Measurements from ENCODE around the gene ZNF182.

GRCh38 chrX:47976254-47977151 lies 27.3 kb downstream of the ZNF182 start:
- TF ChIP-seq HCFC1 (IDR thresholded peaks at IDR 0.05; ENCODE audit: low read depth, low read length) (no peak), NFKB2 (CRISPR knock-in tag; IDR thresholded peaks at IDR 0.05; ENCODE audit: borderline replicate concordance) (no peak), BRD4 (CRISPR knock-in tag; IDR thresholded peaks at IDR 0.05) (no peak), EP300 (IDR thresholded peaks at IDR 0.05; ENCODE audit: low read depth in 2 of 2, low read length in 2 of 2) (no peak), EP300 (CRISPR knock-in tag; IDR thresholded peaks at IDR 0.05; ENCODE audit: borderline replicate concordance) (no peak), ETV6 (CRISPR knock-in tag; conservative IDR thresholded peaks at IDR 0.05) (no peak), RAD21 (CRISPR knock-in tag; IDR thresholded peaks at IDR 0.05) (no peak), ZNF788 (CRISPR knock-in tag; IDR thresholded peaks at IDR 0.05; ENCODE audit: borderline replicate concordance) (no peak), POLR2AphosphoS2 (IDR thresholded peaks at IDR 0.05; ENCODE audit: low read depth, low read length) (no peak), POLR2A (IDR thresholded peaks at IDR 0.05; ENCODE audit: insufficient read depth in 1 of 2, low read depth in 2 of 2, low read length in 2 of 2) (no peak), ZNF121 (CRISPR knock-in tag; IDR thresholded peaks at IDR 0.05) (no peak), SMAD3 (CRISPR knock-in tag; IDR thresholded peaks at IDR 0.05) (no peak), CTCF (CRISPR knock-in tag; IDR thresholded peaks at IDR 0.05) (no peak)
